C4-2B (cell line): ENCODE measurements around the gene BHLHE40.

ENCODE experiments used
- ZFX ChIP-seq: fragments of 450-650 bp; IDR thresholded peaks from 2 replicates; pipeline ENCODE4 v1.6.1; 2017
- TF ChIP-seq, protein P1 (sequence below): fragments of 450-650 bp; conservative IDR thresholded peaks from 2 replicates; pipeline ENCODE4 v1.5.1; 2017; ENCODE audit warnings: mild to moderate bottlenecking

GRCh38 chr3:4981665-4982494 is 2.6 kb downstream of the BHLHE40 start:
- TF ChIP-seq, protein P1, sequence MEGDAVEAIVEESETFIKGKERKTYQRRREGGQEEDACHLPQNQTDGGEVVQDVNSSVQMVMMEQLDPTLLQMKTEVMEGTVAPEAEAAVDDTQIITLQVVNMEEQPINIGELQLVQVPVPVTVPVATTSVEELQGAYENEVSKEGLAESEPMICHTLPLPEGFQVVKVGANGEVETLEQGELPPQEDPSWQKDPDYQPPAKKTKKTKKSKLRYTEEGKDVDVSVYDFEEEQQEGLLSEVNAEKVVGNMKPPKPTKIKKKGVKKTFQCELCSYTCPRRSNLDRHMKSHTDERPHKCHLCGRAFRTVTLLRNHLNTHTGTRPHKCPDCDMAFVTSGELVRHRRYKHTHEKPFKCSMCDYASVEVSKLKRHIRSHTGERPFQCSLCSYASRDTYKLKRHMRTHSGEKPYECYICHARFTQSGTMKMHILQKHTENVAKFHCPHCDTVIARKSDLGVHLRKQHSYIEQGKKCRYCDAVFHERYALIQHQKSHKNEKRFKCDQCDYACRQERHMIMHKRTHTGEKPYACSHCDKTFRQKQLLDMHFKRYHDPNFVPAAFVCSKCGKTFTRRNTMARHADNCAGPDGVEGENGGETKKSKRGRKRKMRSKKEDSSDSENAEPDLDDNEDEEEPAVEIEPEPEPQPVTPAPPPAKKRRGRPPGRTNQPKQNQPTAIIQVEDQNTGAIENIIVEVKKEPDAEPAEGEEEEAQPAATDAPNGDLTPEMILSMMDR = no peak; the same call in 1 of the 2 replicates
- TF ChIP-seq ZFX = no peak
